HepG2 (cell line): Measurements from ENCODE around the gene NCLN. TPM values are rescaled to one million over a fixed set of nuclear protein-coding genes. Genes with fewer than 3 reads are reported as not detected.

Experiments used
- DMTF1 ChIP-seq: sonication (generic); formaldehyde crosslinking; IDR thresholded peaks from 2 replicates; pipeline ENCODE4 v1.4.0; 2020; ENCODE audit warnings: mild to moderate bottlenecking, missing genetic modification reagents
- IRX3 ChIP-seq: sonication (generic); formaldehyde crosslinking; IDR thresholded peaks from 2 replicates; pipeline ENCODE4 v1.8.1; 2023; ENCODE audit warnings: mild to moderate bottlenecking, low read depth, missing genetic modification reagents, borderline replicate concordance
- JDP2 ChIP-seq: sonication (generic); formaldehyde crosslinking; IDR thresholded peaks from 2 replicates; pipeline ENCODE4 v1.8.1; 2022; ENCODE audit warnings: missing genetic modification reagents, borderline replicate concordance
- NCOA5 ChIP-seq: sonication (generic); formaldehyde crosslinking; IDR thresholded peaks from 2 replicates; pipeline ENCODE4 v1.4.0; 2020; ENCODE audit warnings: missing genetic modification reagents
- NFAT5 ChIP-seq: sonication (generic); formaldehyde crosslinking; IDR thresholded peaks from 2 replicates; pipeline ENCODE4 v1.4.0; 2020; ENCODE audit warnings: missing genetic modification reagents
- NONO ChIP-seq, 2 experiments: fragments of 450-650 bp in 1 of 2; sonication (generic) in 1 of 2; formaldehyde crosslinking in 1 of 2; IDR thresholded peaks in 1 of 2; conservative IDR thresholded peaks in 1 of 2; 2 replicates each; pipeline versions ENCODE4 v1.6.1 to v1.8.0; 2017 to 2022; ENCODE audit warnings: mild to moderate bottlenecking in 1 of 2, missing genetic modification reagents in 1 of 2, moderate library complexity in 1 of 2
- PHF21A ChIP-seq: sonication (generic); formaldehyde crosslinking; IDR thresholded peaks from 2 replicates; pipeline ENCODE4 v1.5.0; 2020; ENCODE audit warnings: mild to moderate bottlenecking, missing genetic modification reagents
- POLR2AphosphoS2 ChIP-seq: IDR thresholded peaks from 2 replicates; pipeline ENCODE4 v1.6.1; 2011; ENCODE audit warnings: low read depth, low read length, improper control_type of control experiment
- RAD21 ChIP-seq: fragments of 450-650 bp; formaldehyde crosslinking; IDR thresholded peaks from 2 replicates; pipeline ENCODE4 v1.5.0; 2020; ENCODE audit warnings: mild to moderate bottlenecking
- RBM22 ChIP-seq: fragments of 200-400 bp; formaldehyde crosslinking; optimal IDR thresholded peaks from 2 replicates; pipeline ENCODE3; 2017; ENCODE audit warnings: mild to moderate bottlenecking, low read length, moderate library complexity
- SP1 ChIP-seq, 2 experiments: fragments of 450-650 bp in 1 of 2; sonication (generic) in 1 of 2; formaldehyde crosslinking in 1 of 2; IDR thresholded peaks; 2 replicates each; pipeline versions ENCODE4 v1.4.0 to v1.6.1; 2016 to 2020; ENCODE audit warnings: missing genetic modification reagents in 1 of 2
- TBX3 ChIP-seq: fragments of 450-650 bp; IDR thresholded peaks from 2 replicates; pipeline ENCODE4 v1.6.1; 2017; ENCODE audit warnings: antibody characterized with exemption, mild to moderate bottlenecking, inconsistent platforms, borderline replicate concordance
- ZNF354B ChIP-seq: sonication (generic); formaldehyde crosslinking; IDR thresholded peaks from 2 replicates; pipeline ENCODE4 v1.8.0; 2022; ENCODE audit warnings: mild to moderate bottlenecking, missing genetic modification reagents
- ZNF44 ChIP-seq: sonication (generic); formaldehyde crosslinking; IDR thresholded peaks from 2 replicates; pipeline ENCODE4 v1.5.1; 2020; ENCODE audit warnings: mild to moderate bottlenecking, missing genetic modification reagents
- ZNF605 ChIP-seq: sonication (generic); formaldehyde crosslinking; IDR thresholded peaks from 2 replicates; pipeline ENCODE4 v1.8.0; 2022; ENCODE audit warnings: mild to moderate bottlenecking, missing genetic modification reagents
- ZNF607 ChIP-seq: sonication (generic); formaldehyde crosslinking; IDR thresholded peaks from 2 replicates; pipeline ENCODE4 v1.5.1; 2020; ENCODE audit warnings: missing genetic modification reagents, mild to moderate bottlenecking, borderline replicate concordance
- ZNF629 ChIP-seq: sonication (generic); formaldehyde crosslinking; conservative IDR thresholded peaks from 2 replicates; pipeline ENCODE4 v1.5.0; 2020; ENCODE audit warnings: missing genetic modification reagents
- ZNF839 ChIP-seq: sonication (generic); formaldehyde crosslinking; IDR thresholded peaks from 2 replicates; pipeline ENCODE4 v1.4.0; 2020; ENCODE audit warnings: missing genetic modification reagents, mild to moderate bottlenecking, borderline replicate concordance
- ZSCAN25 ChIP-seq: sonication (generic); formaldehyde crosslinking; IDR thresholded peaks from 2 replicates; pipeline ENCODE4 v1.8.0; 2022; ENCODE audit warnings: mild to moderate bottlenecking, missing genetic modification reagents
- polyA plus RNA-seq, 8 experiments: library from polyadenylated mRNA; depleted of rRNA in 3 of 8; stranded (reverse) in 7 of 8; unstranded in 1 of 8; fragments of >200 nt; fragmentation: Illumina TruSeq in 4 of 8; extraction: Trizol in 4 of 8; gene quantifications; 2 replicates each; pipeline versions ENCODE4 v1.2.1 to v1.2.3, GENCODE V29; 2011 to 2016; ENCODE audit warnings: low read depth in 4 of 8, missing spikeins in 1 of 8, mixed read lengths in 1 of 8; ENCODE audit not compliant: insufficient read depth in 1 of 8
- total RNA-seq, 5 experiments: library from RNA; depleted of rRNA; stranded (reverse); fragments of >200 nt; fragmentation: Illumina TruSeq; extraction: Trizol; gene quantifications; 2 replicates each; pipeline ENCODE4 v1.2.3, GENCODE V29; 2016; ENCODE audit warnings: low read depth in 1 of 5
- TF ChIP-seq, protein P1 (sequence below): sonication (generic); formaldehyde crosslinking; conservative IDR thresholded peaks from 2 replicates; pipeline ENCODE4 v1.4.0; 2020; ENCODE audit warnings: missing genetic modification reagents

The NCLN gene
- total and polyA plus RNA-seq, 2 of the 13 experiments (the other 11 are each of a cell fraction or from before 2014, with no cell fraction given), result 42.6 to 56.0 TPM

DNA sequence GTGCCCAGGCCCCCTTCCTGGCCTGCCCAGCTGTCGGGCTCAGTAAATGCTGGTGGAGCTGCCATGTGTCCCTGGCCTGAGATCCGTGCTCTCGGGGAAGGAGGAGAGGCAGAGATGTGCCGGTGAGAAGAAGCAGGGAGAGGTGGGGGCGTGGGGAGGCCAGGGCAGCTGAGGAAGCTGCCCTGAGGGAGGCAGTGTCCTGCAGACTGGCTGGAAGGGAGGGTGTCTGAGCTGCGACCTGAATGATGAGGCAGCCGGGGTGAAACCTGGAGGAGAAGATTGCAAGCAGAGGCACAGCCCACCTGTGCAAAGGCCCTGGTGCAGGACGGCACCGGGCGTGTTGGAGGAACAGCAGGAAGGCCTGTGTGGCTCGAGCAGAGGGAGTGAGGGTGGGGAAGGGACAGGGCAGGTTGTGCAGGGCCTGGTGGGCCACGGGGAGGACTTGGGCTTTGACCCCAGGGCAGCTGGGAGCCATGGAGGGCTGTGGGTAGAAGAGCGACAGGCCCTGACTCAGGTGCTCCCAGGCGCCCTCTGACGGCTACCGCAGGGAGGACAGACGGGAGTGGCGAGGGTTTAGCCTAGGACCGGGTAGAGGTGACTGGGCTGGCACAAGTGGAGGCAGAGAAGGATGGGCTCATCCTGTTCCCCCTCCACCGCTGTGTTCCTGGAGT lies 24.8 kb downstream of the NCLN start (continued):
- TF ChIP-seq NFAT5 (CRISPR knock-in tag) (no peak), JDP2 (CRISPR knock-in tag) (no peak), ZNF354B (no peak), ZNF607 (no peak), ZNF605 (no peak), ZNF629 (CRISPR knock-in tag) (no peak), NCOA5 (CRISPR knock-in tag) (no peak), RBM22 (peak; percentile 65), ZNF44 (CRISPR knock-in tag) (no peak), DMTF1 (no peak), SP1 (IDR thresholded peaks at IDR 0.05) (no peak), SP1 (CRISPR knock-in tag; IDR thresholded peaks at IDR 0.05) (0 out of 2 replicates have a peak, but pooled peaks have one; percentile 12), RAD21 (CRISPR knock-in tag) (peak; percentile 46), ZSCAN25 (CRISPR knock-in tag) (no peak), IRX3 (CRISPR knock-in tag) (no peak), POLR2AphosphoS2 (no peak), NONO (IDR thresholded peaks at IDR 0.05) (no peak), NONO (CRISPR knock-in tag; conservative IDR thresholded peaks at IDR 0.05) (0 out of 2 replicates have a peak, but pooled peaks have one; percentile 12), ZNF839 (CRISPR knock-in tag) (no peak), PHF21A (CRISPR knock-in tag) (no peak), TBX3 (no peak)
- TF ChIP-seq, protein P1, sequence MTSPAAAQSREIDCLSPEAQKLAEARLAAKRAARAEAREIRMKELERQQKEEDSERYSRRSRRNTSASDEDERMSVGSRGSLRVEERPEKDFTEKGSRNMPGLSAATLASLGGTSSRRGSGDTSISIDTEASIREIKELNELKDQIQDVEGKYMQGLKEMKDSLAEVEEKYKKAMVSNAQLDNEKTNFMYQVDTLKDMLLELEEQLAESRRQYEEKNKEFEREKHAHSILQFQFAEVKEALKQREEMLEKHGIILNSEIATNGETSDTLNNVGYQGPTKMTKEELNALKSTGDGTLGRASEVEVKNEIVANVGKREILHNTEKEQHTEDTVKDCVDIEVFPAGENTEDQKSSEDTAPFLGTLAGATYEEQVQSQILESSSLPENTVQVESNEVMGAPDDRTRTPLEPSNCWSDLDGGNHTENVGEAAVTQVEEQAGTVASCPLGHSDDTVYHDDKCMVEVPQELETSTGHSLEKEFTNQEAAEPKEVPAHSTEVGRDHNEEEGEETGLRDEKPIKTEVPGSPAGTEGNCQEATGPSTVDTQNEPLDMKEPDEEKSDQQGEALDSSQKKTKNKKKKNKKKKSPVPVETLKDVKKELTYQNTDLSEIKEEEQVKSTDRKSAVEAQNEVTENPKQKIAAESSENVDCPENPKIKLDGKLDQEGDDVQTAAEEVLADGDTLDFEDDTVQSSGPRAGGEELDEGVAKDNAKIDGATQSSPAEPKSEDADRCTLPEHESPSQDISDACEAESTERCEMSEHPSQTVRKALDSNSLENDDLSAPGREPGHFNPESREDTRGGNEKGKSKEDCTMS (CRISPR knock-in tag), result no peak
